Peyer's patch (tissue), 4 donors: Measurements from ENCODE around the gene NTN4.

ENCODE experiments used
- POLR2A ChIP-seq, 2 donors: fragments of 450-650 bp; IDR thresholded peaks; one replicate each; pipeline ENCODE4 v1.5.1; 2017; ENCODE audit warnings: antibody characterized with exemption in 2 of 2, mild to moderate bottlenecking in 2 of 2, moderate library complexity in 2 of 2
- TF ChIP-seq, protein P1 (sequence below), 6 experiments: fragments of 450-650 bp in 4 of 6; fragments of 200-600 bp in 2 of 6; sonication (generic) in 1 of 6; IDR thresholded peaks; one replicate each; pipeline ENCODE4 v1.5.1; 2017 to 2019; ENCODE audit warnings: antibody characterized with exemption in 6 of 6, mild to moderate bottlenecking in 3 of 6, moderate library complexity in 1 of 6

DNA sequence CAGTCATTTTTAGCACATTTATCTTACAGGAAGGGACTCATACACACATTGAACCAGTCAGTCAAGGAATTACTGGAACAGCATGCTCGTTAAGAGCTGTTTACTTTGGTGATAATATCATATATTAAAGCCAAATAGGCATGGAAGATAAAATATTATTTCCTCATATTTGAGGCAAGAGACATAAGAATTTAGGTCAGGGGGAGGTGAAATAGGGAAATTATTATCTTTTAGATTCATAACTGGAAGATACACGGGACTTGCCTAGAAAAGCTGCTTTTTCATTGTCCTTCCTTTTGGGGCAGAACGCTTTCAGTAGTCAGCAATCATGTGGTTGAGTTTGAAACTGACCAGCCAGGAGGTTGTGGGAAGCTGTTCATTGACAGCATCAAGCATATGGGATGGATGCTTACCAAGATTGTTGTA, 72.5 kb downstream of the NTN4 start:
- TF ChIP-seq, protein P1, sequence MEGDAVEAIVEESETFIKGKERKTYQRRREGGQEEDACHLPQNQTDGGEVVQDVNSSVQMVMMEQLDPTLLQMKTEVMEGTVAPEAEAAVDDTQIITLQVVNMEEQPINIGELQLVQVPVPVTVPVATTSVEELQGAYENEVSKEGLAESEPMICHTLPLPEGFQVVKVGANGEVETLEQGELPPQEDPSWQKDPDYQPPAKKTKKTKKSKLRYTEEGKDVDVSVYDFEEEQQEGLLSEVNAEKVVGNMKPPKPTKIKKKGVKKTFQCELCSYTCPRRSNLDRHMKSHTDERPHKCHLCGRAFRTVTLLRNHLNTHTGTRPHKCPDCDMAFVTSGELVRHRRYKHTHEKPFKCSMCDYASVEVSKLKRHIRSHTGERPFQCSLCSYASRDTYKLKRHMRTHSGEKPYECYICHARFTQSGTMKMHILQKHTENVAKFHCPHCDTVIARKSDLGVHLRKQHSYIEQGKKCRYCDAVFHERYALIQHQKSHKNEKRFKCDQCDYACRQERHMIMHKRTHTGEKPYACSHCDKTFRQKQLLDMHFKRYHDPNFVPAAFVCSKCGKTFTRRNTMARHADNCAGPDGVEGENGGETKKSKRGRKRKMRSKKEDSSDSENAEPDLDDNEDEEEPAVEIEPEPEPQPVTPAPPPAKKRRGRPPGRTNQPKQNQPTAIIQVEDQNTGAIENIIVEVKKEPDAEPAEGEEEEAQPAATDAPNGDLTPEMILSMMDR (IDR thresholded peaks at IDR 0.05): no peak
- no peak for TF ChIP-seq POLR2A (IDR thresholded peaks at IDR 0.05)
